ENCODE results near the gene ITGB2.

- TF ChIP-seq POLR2A (IDR thresholded peaks at IDR 0.05) (no peak), CTCF (IDR thresholded peaks at IDR 0.05) (no peak)
Measured at GRCh38 chr21:44930543-44930981, 9.9 kb upstream of the ITGB2 start.

All from tibial nerve (tissue), 3 donors.